NCI-H146 treated with DMSO at 0.1 percent for 48 hours (cell line): Measurements from ENCODE around the gene CXCL8.
A peak's percentile ranks its signal among the peaks of the same experiment; 100 is the strongest.
"Not testable (repeated sequence)": the region's sequence is repeated elsewhere in the genome, so short reads cannot be mapped to it uniquely, and the experiment has no call there.

Experiments
- DNase-seq: peaks from one replicate; lab custom pipeline; 2025; ENCODE audit not compliant: unreplicated experiment; lab: John Stamatoyannopoulos, UW

CXCL8 gene

DNA sequence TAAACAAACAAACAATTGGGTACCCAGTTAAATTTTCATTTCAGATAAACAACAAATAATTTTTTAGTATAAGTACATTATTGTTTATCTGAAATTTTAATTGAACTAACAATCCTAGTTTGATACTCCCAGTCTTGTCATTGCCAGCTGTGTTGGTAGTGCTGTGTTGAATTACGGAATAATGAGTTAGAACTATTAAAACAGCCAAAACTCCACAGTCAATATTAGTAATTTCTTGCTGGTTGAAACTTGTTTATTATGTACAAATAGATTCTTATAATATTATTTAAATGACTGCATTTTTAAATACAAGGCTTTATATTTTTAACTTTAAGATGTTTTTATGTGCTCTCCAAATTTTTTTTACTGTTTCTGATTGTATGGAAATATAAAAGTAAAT, 2.9 kb downstream of the CXCL8 start:
- no peak for DNase-seq

DNA sequence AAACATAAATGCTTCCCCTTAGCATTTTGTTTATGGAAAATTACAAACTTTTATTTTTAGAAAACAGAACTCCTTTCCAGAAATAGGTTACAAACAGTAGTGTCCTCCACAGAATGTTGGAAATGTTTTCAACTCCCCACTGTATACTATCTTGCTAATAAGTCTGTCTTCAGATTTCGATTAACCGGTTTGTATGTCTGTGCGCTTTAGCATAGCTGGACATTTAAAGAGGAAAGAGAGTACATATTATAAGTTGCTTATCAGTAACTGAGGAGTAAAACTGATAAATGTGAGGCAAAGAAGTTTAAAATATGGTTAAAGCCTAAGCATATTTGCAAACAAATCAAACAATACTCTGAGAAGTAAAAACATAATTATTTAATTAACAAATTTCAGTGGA, 3.4 kb downstream of the CXCL8 start:
- DNase-seq, result no peak

DNA sequence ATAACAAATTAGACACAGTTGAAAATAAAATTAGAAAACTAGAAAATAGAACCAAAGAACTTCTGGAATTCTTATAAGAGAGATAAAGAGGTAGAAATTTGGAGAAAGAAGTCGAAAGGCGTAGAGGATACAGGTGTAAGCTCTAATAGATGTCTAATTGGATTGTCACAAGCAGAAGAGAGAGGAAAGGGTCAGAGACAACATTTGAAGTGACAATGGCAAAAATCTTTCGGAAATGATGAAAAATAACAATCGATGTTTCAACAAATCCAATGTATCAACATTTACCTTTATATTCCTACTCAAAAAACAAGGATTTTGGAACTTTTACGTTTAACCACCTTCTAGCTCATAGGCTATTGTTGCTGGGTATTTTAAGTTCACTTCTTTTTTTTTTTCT, 3.8 kb downstream of the CXCL8 start:
- DNase-seq, result no peak

DNA sequence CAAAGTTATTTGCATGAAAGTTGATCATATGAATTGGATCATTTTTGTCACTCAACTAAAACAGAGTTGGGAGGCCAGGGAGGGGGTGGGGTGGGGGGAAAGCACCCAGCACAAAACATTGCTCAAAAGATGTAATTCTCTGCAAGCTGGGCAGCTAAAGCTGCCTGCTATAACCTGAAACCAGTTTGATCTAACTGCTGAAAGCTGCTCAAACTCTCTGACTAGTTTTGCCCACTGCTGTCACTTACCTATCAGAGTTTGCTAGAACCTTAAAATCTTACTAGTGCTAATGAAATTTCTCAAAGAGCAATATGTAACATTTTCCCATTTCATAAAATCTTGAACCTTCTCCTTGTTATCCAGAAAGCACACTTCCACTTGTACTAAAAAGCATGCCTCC, 10.4 kb downstream of the CXCL8 start:
- DNase-seq, result no peak

DNA sequence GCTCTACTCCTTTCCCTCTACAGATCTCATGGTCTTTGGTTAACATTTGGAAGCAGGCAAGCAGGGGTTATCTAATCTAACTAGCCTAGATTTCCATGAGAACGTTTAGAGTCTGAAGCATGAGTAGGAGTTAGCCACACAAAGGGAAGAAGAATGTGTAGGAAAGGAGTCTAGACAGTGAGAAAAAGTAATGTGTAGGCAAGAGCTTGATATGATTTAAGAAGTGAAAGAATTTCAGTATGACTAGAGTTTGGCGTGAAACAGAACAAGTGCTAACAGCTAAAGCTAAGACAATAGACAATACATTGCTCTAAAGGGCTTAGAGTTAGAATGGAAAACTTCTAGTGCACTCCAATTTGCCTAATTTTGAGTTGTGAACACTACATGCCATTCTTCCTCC, 10.8 kb downstream of the CXCL8 start:
- DNase-seq, result no peak

DNA sequence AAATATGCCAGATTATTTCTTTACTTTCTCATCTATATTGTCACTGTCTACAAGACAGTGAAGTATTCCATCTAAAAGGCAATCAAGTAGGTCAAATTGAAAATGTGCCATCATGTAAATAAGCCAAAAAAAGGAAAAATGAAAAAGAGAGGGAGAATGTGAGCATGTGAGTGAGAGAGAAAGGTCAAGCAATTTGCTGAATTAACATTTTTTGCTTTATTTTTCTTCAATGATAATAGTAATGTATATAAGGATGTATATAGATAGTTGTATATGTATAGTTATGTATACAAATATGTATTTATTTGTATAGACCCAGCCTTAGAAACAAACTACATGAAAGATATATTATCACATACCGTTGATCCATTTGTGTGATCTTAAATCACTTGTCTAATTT, 11.5 kb downstream of the CXCL8 start:
- DNase-seq, result no peak

DNA sequence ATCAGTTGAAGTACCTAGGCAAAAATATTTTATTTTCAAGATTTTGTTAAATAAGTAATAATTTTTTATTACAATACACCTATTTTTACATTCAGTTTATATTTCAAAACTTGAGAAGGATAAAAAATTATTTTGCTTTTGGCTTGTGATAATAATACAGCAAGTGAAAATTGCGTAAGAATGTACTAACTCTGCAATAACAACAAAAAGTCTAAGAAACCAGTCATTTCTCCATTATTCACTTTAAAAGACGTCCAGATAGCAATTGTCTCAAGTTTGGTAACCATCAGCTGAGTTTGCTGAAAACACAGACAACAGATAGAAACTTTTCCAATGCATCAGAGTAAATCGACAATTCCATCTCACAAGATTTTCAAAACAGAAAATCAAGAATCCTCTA, 12.1 kb downstream of the CXCL8 start:
- DNase-seq, result no peak

DNA sequence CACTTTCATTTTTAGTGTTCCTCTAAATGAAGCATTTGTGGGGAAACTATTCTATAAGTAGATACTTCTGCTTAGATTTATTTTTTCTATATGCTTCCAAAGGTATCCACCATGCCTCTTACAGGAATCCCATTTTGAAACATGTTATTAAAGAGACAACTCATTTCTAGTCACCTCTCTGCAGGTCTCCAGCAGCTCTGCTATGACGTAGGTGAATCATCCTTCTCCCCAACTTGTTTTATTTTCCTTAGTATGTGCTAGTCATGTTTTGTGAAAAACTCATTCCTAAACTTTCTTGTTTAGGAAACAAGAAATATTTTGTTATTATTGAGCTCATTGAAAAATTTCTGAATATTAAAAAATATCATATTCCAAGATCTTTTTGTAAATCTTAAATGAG, 12.8 kb downstream of the CXCL8 start:
- DNase-seq, result no peak

DNA sequence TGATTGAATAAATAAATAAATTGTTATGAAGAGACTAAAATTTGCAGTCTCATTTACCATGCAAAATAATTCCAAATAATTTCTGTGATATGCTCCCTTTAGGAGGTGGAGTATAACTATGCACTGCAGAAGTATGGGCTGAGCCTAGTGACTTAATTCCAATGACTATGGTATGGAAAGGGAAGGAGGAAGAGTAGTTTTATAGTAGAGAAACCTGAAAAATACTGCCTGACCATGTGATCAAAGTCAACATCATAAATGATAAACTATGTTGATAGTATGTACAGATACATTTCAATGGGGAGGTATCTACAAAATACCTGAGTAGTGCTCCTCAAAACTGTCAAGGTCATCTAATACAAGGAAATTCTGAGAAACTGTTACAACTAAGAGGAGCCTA, 14.6 kb downstream of the CXCL8 start:
- no peak for DNase-seq

DNA sequence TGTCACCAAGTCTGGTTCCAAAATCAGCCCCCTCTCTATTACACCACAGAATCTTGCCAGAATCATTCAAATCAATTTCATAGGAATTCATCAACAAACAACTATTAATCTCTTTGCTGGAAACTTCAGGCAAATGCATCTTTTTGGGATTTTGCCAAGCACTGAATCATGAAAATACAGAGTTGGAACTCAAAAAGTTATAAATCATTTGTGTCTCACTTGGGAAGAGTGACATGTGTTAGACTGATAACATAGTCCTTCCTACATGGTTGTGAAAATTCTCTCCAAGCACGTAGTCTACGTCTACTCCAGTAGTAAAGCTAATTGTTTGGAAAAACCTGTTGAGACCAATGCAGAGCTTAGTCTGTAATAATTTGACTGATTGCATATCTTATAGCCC, 19.0 kb downstream of the CXCL8 start:
- DNase-seq, result no peak

DNA sequence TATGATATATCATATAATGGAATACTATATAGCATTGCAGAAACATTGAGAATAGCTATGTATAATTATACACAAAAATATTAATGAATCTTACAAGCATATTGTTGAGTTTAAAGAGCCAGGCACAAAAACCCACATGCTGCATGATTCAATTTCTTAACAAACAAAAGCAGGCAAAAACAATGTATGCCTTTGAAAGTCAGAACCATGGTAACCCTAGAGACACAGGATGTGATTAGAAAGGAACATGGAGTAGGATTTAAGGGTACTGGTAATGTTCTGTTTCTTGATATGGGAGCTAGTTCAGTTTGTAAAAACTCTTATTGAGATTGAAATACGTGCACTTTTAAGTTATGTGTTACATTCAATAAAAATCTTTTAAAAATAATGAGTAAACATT, 21.5 kb downstream of the CXCL8 start:
- DNase-seq, result no peak

DNA sequence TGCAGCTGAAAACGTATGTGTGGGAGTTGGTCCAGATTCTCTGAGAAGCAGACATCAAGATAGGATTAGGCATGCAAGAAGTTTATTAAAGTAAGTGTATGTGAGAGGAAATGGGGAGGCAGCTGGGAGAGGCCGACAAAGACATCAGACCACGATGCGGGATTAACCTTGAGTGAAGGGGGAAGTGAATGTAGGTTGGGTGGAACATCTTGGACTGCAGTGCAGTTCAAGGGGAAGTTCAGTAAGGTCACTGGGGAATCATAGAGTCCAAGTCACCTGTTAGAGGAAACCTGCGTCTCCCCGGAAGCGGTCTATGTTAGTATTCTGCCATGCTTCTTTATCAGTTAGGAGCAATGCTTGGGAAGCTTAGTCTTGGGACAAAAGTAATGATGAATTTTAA, 22.0 kb downstream of the CXCL8 start:
- DNase-seq, result no peak

DNA sequence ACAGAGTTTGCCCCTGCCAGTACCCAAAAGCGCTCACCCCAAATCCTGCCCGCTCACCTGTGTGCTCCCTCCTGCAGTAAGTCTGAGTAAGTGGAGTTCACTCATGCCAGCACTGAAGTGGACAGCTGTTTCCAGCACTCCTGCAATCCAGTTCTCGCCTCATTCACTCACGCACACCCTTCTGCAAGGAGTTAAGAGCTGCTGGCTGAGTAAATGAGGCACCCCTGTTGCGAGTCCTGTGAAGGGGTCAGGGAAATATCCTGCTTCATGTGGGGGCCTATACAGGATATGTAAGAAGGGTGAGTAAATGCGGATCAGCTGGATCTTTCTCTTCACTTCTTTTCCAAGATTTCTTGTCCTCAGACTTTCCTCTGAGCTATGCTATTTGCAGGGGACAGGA, 23.5 kb downstream of the CXCL8 start:
- no peak for DNase-seq

DNA sequence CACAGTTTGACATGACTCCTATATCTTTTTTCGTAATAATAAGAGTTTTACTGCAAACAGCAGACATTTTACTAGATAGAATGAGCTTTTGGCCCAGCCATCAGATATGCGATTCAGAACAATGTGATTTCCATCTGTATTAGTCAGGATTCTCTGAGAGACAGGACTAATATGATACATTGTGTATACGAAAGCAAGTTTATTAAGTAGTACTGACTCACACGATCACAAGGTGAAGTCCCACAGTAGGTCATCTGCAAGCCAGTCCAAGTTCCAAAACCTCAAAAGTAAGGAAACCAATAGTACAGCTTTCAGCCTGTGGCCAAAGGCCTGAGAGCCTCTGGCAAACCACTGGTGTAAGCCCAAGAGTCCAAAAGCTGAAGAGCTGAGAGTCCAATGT, 24.1 kb downstream of the CXCL8 start:
- no peak for DNase-seq

DNA sequence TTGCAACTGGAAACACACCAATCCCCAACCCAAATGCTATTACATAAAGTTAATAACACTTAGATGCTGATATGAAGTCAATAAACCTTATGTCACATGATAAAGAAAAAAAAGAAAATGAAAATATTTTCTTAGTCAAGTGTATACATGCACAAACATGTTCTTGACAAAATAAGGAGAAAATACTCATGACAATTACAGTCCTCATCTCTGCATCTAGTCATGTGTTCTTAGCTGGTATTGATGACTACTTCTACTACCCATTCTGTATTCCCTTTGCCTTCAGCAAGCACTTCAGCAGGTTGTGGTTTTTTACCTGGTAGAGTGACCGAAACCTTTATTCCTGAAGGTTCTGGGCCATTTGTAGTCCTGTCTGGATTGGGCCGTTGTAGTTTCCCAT, 24.9 kb downstream of the CXCL8 start:
- DNase-seq, result no peak

DNA sequence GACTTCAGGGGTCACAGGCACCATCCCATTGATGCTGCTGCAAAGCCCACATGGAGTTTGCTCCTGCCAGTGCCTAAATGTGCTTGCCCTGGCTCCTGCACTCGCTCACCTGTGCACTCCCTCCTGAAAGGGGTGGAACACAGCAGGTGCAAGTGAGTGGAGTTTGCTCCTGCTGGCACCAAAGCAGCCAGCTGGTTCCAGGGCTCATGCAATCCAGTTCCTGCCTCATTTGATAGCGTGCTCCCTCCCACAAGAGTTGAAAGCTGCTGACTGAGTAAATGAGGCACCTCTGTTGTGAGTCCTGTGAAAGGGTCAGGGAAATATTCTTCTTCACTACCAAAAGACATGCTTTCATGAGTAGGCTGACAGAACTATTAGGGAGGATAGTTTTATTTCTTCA, 30.5 kb downstream of the CXCL8 start:
- DNase-seq, result peak; percentile 49

DNA sequence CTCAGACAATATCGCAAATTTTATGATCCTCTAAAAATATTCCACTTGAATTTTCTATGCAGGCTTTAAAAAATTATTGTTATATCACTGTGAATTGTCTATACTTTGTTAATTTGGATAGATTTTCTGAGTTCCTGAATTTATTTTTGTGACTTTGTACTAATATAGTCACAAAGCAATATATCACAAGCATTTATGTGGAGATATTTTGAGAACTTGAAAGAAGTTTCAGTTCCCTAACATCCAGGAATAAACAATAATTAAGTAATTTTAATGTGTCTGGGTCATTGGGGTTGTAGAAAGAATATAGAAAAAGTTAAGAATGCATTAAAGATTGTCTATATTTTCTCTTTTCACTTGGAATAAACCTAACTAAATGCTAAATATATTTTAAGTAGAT, 32.0 kb downstream of the CXCL8 start:
- no peak for DNase-seq

DNA sequence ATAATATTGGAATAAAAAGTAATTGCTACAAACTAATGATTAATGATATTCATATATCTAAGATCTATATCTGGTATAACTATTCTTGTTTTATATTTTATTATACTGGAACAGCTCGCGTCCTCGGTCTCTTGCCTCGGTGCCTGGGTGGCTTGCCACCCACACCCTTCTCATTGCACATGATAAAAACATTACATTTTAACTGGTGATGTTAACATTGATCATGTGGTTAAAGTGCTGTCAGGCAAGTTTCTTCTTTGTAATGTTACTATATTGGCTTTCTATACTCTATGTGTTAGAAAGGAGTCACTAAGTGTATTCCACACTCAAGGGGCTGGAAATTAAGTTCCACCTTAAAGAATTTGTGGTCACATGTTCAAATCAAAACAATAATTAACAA, 34.0 kb downstream of the CXCL8 start:
- not testable (repeated sequence) for DNase-seq

DNA sequence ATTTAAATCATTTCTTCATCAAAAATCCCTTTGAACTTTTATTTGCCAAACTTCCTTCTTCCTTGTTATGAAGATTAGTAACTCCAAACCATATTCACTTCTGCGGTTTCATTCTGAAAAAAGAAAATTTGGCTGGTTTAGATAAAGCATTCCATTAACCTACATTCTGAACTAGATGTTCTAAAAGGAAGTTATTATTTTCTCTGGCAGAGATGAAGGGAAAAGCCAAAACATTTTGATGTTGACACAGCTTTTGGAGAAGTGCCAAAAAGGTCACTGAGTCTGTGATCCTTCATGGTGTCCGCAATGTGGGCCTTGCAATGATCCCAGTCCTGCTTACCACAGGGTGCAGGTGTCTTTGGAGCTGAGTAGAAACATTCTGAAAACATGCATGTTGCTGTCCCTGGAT, 36.0 kb downstream of the CXCL8 start:
- DNase-seq, result no peak

DNA sequence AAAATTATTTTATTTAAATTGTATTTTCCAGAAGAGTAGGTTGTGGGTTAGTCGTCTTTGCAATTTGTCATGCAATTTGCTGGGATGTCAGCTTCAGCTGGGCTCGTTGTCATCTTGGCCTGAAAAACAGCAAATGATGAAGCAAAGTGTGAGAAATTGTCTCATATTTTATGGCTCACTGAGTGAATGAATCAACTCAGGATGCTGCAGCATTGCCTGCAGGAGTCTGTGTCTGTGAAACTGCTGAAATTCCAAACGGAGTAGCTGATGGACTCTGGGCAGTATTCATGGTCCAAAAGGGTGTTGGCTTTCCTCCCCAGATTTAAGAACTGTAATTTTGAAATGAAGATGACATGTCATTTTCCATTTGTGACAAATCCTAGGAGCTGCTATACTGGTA, 37.2 kb downstream of the CXCL8 start:
- DNase-seq, result no peak

DNA sequence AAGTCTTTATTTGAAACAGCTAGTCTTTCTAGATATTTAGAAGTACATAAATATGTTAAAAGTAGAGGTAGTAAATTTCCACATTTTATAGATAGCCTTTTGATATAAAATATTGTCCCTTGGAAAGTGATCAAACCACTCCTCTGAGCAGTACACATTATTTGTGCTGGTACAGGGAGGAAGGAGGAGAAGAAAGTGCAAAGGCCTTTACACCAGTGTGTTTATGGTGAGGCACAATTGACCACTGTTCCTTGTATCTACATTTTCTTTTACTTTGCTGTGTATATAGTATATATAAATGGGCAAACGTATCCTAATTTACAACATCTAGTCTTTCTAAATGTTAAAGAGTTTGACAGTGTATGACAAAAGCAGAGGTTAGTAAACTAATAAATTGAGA, 39.9 kb downstream of the CXCL8 start:
- DNase-seq, result no peak

DNA sequence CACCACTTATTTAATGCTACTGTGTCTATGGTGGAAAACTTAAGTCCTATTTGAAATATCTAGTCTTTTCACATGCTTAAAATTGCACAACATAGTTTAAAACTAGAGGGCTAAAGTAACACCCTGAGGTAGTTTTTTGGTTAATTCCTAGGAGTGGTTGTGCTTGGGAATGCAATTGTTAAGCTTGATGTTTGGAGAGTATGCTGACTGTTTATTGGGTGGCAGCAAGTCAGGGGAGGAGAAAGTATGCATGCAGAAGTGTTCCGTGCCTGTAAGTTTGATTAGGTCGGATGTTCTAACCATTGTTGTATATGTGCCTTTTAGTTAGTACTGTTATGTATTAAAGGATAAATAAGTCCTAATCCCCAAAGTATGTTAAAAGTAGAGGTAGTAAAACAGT, 40.5 kb downstream of the CXCL8 start:
- no peak for DNase-seq

DNA sequence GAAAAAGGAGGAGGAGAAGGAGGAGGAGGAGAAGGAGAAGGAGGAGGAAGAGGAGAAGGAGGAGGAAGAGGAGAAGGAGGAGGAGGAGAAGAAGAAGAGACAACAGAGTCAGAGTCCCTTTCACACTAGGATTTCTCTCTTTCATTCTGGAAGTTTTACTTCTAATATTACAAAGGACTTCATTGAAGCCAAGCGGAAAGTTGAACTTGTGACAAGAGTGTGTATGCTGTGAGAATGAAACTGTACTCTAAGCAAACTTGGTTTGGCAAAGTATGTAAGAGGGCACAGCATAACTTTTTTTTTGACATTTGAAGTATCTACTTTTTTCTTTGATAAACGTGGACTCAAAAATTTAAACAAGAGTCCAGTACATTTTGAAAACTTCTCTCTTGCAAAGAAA, 48.0 kb downstream of the CXCL8 start:
- no peak for DNase-seq
